OCI-LY3 (cell line): ENCODE measurements around the gene DNAH11.

Source experiments
- EZH2phosphoT487 ChIP-seq: fragments of 200-600 bp; shearing (Covaris generic); IDR thresholded peaks from 2 replicates; pipeline ENCODE4 v1.6.1; 2018; ENCODE audit warnings: antibody characterized with exemption, mixed run types, low read depth
- TF ChIP-seq, protein P1 (sequence below): fragments of 200-600, 300-600 bp; sonication (generic); IDR thresholded peaks from 2 replicates; pipeline ENCODE4 v1.5.1; 2014; ENCODE audit warnings: antibody characterized with exemption, low read length, low read depth

DNA sequence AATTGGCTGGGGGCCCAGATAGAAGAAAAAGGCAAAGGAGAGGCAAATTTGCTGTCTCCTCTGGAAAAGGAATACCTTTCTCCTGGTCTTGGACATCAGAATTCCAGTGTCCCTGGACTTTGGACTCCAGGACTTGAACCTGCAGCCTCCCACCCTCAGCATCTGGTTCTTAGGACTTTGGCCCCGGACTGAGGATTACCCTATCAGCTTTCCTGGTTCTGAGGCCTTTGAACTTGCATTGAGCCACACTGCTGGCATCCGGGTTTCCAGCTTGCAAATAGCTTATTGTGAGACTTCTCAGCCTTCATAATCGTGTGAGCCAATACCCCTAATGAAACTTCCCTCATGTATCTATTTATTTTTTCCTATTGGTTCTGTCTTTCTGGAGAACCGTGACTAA is 68.3 kb downstream of the DNAH11 start:
- TF ChIP-seq, protein P1, sequence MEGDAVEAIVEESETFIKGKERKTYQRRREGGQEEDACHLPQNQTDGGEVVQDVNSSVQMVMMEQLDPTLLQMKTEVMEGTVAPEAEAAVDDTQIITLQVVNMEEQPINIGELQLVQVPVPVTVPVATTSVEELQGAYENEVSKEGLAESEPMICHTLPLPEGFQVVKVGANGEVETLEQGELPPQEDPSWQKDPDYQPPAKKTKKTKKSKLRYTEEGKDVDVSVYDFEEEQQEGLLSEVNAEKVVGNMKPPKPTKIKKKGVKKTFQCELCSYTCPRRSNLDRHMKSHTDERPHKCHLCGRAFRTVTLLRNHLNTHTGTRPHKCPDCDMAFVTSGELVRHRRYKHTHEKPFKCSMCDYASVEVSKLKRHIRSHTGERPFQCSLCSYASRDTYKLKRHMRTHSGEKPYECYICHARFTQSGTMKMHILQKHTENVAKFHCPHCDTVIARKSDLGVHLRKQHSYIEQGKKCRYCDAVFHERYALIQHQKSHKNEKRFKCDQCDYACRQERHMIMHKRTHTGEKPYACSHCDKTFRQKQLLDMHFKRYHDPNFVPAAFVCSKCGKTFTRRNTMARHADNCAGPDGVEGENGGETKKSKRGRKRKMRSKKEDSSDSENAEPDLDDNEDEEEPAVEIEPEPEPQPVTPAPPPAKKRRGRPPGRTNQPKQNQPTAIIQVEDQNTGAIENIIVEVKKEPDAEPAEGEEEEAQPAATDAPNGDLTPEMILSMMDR = no peak
- TF ChIP-seq EZH2phosphoT487 = no peak
